ENCODE data around the gene EFNA3.

DNA sequence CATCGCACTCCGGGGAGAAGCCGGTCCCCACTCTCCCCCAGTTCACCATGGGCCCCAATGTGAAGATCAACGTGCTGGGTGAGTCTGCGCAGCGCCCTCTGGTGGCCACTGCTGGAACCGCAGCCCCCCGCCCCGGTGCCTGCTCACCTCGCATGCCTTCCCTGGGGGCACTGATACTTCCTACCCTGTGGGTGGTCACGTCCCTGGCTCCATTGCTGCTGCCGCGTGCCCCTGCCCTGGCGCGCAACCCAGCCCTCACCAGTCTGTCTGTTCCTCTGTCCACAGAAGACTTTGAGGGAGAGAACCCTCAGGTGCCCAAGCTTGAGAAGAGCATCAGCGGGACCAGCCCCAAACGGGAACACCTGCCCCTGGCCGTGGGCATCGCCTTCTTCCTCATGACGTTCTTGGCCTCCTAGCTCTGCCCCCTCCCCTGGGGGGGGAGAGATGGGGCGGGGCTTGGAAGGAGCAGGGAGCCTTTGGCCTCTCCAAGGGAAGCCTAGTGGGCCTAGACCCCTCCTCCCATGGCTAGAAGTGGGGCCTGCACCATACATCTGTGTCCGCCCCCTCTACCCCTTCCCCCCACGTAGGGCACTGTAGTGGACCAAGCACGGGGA, 7.6 kb downstream of the EFNA3 start:
- TF ChIP-seq, protein P1, sequence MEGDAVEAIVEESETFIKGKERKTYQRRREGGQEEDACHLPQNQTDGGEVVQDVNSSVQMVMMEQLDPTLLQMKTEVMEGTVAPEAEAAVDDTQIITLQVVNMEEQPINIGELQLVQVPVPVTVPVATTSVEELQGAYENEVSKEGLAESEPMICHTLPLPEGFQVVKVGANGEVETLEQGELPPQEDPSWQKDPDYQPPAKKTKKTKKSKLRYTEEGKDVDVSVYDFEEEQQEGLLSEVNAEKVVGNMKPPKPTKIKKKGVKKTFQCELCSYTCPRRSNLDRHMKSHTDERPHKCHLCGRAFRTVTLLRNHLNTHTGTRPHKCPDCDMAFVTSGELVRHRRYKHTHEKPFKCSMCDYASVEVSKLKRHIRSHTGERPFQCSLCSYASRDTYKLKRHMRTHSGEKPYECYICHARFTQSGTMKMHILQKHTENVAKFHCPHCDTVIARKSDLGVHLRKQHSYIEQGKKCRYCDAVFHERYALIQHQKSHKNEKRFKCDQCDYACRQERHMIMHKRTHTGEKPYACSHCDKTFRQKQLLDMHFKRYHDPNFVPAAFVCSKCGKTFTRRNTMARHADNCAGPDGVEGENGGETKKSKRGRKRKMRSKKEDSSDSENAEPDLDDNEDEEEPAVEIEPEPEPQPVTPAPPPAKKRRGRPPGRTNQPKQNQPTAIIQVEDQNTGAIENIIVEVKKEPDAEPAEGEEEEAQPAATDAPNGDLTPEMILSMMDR (conservative IDR thresholded peaks at IDR 0.05; ENCODE audit: low read depth in 2 of 2), result peak; percentile 76 to 95
- TF ChIP-seq, protein P2, sequence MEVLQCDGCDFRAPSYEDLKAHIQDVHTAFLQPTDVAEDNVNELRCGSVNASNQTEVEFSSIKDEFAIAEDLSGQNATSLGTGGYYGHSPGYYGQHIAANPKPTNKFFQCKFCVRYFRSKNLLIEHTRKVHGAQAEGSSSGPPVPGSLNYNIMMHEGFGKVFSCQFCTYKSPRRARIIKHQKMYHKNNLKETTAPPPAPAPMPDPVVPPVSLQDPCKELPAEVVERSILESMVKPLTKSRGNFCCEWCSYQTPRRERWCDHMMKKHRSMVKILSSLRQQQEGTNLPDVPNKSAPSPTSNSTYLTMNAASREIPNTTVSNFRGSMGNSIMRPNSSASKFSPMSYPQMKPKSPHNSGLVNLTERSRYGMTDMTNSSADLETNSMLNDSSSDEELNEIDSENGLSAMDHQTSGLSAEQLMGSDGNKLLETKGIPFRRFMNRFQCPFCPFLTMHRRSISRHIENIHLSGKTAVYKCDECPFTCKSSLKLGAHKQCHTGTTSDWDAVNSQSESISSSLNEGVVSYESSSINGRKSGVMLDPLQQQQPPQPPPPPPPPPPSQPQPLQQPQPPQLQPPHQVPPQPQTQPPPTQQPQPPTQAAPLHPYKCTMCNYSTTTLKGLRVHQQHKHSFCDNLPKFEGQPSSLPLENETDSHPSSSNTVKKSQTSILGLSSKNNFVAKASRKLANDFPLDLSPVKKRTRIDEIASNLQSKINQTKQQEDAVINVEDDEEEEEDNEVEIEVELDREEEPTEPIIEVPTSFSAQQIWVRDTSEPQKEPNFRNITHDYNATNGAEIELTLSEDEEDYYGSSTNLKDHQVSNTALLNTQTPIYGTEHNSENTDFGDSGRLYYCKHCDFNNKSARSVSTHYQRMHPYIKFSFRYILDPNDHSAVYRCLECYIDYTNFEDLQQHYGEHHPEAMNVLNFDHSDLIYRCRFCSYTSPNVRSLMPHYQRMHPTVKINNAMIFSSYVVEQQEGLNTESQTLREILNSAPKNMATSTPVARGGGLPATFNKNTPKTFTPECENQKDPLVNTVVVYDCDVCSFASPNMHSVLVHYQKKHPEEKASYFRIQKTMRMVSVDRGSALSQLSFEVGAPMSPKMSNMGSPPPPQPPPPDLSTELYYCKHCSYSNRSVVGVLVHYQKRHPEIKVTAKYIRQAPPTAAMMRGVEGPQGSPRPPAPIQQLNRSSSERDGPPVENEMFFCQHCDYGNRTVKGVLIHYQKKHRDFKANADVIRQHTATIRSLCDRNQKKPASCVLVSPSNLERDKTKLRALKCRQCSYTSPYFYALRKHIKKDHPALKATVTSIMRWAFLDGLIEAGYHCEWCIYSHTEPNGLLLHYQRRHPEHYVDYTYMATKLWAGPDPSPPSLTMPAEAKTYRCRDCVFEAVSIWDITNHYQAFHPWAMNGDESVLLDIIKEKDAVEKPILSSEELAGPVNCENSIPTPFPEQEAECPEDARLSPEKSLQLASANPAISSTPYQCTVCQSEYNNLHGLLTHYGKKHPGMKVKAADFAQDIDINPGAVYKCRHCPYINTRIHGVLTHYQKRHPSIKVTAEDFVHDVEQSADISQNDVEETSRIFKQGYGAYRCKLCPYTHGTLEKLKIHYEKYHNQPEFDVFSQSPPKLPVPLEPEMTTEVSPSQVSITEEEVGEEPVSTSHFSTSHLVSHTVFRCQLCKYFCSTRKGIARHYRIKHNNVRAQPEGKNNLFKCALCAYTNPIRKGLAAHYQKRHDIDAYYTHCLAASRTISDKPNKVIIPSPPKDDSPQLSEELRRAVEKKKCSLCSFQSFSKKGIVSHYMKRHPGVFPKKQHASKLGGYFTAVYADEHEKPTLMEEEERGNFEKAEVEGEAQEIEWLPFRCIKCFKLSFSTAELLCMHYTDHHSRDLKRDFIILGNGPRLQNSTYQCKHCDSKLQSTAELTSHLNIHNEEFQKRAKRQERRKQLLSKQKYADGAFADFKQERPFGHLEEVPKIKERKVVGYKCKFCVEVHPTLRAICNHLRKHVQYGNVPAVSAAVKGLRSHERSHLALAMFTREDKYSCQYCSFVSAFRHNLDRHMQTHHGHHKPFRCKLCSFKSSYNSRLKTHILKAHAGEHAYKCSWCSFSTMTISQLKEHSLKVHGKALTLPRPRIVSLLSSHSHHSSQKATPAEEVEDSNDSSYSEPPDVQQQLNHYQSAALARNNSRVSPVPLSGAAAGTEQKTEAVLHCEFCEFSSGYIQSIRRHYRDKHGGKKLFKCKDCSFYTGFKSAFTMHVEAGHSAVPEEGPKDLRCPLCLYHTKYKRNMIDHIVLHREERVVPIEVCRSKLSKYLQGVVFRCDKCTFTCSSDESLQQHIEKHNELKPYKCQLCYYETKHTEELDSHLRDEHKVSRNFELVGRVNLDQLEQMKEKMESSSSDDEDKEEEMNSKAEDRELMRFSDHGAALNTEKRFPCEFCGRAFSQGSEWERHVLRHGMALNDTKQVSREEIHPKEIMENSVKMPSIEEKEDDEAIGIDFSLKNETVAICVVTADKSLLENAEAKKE (CRISPR knock-in tag; IDR thresholded peaks at IDR 0.05), result no peak
- no peak for TF ChIP-seq POLR2AphosphoS5 (IDR thresholded peaks at IDR 0.05; ENCODE audit: low read depth)
